Mesodermal cell (in vitro differentiated cells): ENCODE data around the gene GRM4.

ENCODE experiments used
- H3K27ac ChIP-seq: 2 replicates; pipeline ENCODE4 v1.7.0; 2013; ENCODE audit warnings: mild to moderate bottlenecking, low read depth, low read length, moderate library complexity; ENCODE audit not compliant: severe bottlenecking
- H3K36me3 ChIP-seq: 2 replicates; pipeline ENCODE4 v1.7.1; 2013; ENCODE audit warnings: mild to moderate bottlenecking, low read length, moderate library complexity; ENCODE audit not compliant: control insufficient read depth, insufficient read depth
- H3K4me1 ChIP-seq: one replicate; pipeline ENCODE4 v1.7.1; 2013; ENCODE audit warnings: mild to moderate bottlenecking, low read length; ENCODE audit not compliant: insufficient read depth, control insufficient read depth, poor library complexity, severe bottlenecking
- H3K4me3 ChIP-seq: 2 replicates; pipeline ENCODE4 v1.7.0; 2013; ENCODE audit warnings: low read length, control low read depth, mild to moderate bottlenecking; ENCODE audit not compliant: insufficient read depth, poor library complexity, severe bottlenecking; ENCODE audit errors: extremely low read depth
- H3K9me3 ChIP-seq: 2 replicates; pipeline ENCODE4 v1.7.1; 2013; ENCODE audit warnings: mild to moderate bottlenecking, low read length, moderate library complexity; ENCODE audit not compliant: control insufficient read depth
- WGBS, 2 experiments: methylation state at CpG; one replicate each; pipeline ENCODE4 v1.1.5; 2013; ENCODE audit warnings: missing lambda C conversion rate in 2 of 2; ENCODE audit not compliant: insufficient coverage in 2 of 2; 5-methylcytosine and 5-hydroxymethylcytosine counted together

Gene GRM4

GRCh38 chr6:34095136-34095505 is 50.8 kb downstream of the GRM4 start:
- Histone ChIP-seq H3K36me3 (no peaks in the 10 kb centered on the region), H3K9me3 (no peaks in the 10 kb centered on the region), H3K4me3 (no peak overlapping the region), H3K4me1 (no peaks in the 10 kb centered on the region), H3K27ac (no peak overlapping the region)
- WGBS, 2 experiments = 88 to 94% methylated on average over 6 of the region's 7 CpGs

GRCh38 chr6:34094474-34095135 is 51.3 kb downstream of the GRM4 start:
- H3K4me3 ChIP-seq = no peak overlapping the region
- H3K9me3 ChIP-seq = no peaks in the 10 kb centered on the region
- WGBS, 2 experiments = 72 to 73% methylated on average over 10 to 12 of the region's 12 CpGs
- no peaks in the 10 kb centered on the region for H3K4me1 ChIP-seq
- H3K36me3 ChIP-seq = no peaks in the 10 kb centered on the region
- no peak overlapping the region for H3K27ac ChIP-seq

- WGBS, 2 experiments = 86 to 96% methylated on average over 3 of the region's 4 CpGs
- no peaks in the 10 kb centered on the region for H3K4me1 ChIP-seq
- H3K36me3 ChIP-seq = no peaks in the 10 kb centered on the region
- no peak overlapping the region for H3K27ac ChIP-seq
- no peak overlapping the region for H3K4me3 ChIP-seq
- H3K9me3 ChIP-seq = no peaks in the 10 kb centered on the region
Observed at GRCh38 chr6:34093854-34094430, 51.9 kb downstream of the GRM4 start.

- Histone ChIP-seq H3K27ac (no peak overlapping the region), H3K9me3 (no peaks in the 10 kb centered on the region), H3K4me1 (no peaks in the 10 kb centered on the region), H3K36me3 (no peaks in the 10 kb centered on the region), H3K4me3 (no peak overlapping the region)
- 92 to 98% methylated on average over 4 to 5 of the region's 6 CpGs for WGBS, 2 experiments
Observed at GRCh38 chr6:34093206-34093605, 52.7 kb downstream of the GRM4 start.

- Histone ChIP-seq H3K4me3 (no peak overlapping the region), H3K4me1 (no peaks in the 10 kb centered on the region), H3K27ac (no peak overlapping the region), H3K9me3 (no peaks in the 10 kb centered on the region), H3K36me3 (no peaks in the 10 kb centered on the region)
- WGBS, 2 experiments = 90 to 98% methylated on average over 8 to 9 of the region's 10 CpGs
Observed at GRCh38 chr6:34092631-34093030, 53.3 kb downstream of the GRM4 start.

DNA sequence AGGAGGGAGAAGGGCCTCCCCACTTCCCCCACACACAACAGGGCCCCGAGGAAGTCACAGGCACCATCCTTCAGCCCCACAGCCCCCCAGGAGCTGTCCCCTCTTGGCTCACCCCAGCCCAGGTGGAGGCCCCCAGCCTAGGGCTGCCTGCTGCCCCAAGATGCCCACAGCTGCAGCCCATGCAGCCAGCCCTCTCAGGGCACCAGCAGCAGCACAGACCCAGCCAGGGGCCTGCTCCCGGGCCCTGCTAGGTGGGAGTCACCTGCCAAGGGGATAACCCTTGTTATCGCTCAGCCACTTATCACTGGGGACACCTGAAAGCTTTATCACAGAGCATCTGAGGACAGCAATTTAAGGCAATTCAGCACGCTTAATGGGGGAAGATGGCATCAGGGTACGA is 55.0 kb downstream of the GRM4 start:
- no peaks in the 10 kb centered on the region for H3K36me3 ChIP-seq
- H3K4me3 ChIP-seq = no peak overlapping the region
- no peaks in the 10 kb centered on the region for H3K9me3 ChIP-seq
- WGBS, 2 experiments = 96% methylated on average over 3 to 4 of the region's 5 CpGs
- H3K4me1 ChIP-seq = no peaks in the 10 kb centered on the region
- no peak overlapping the region for H3K27ac ChIP-seq

DNA sequence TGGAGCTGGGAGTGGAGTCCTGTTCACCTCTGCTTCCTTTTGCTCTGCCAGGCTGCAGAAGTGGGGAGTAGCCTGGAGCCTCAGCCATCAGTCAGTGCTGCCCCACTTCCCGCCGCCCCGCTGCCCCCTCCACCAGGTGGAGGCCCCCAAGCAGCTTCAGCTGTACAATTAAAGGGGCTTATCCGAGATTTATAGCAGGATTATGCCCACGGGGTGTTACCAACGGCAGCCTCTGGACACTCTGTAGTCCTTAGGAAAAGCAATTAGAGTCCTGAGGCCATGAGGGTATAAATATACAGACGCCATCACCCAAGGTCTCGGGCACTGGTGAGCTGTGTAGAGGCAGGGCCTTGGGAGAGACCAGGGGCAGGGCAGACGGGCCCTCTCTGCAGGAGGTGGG is 55.4 kb downstream of the GRM4 start:
- 84 to 96% methylated on average over 4 to 7 of the region's 9 CpGs for WGBS, 2 experiments

DNA sequence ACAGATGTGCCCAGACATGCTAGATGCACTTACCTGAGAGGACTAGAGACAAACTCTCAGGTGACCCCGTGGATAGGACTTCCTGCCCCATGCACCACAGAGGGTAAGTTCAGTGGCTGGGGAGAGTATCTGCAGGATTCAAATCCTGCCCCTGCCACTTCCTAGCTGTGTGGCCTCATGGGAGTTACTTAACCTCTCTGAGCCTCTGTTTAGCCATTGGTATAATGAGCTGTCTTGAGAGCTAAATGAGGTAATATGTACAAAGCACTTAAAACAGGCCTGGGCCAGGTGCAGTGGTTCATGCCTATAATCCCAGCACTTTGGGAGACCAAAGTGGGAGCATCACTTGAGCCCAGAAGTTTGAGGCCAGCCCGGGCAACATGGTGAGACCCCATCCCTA is 59.3 kb downstream of the GRM4 start:
- H3K36me3 ChIP-seq = no peaks in the 10 kb centered on the region
- no peak overlapping the region for H3K4me3 ChIP-seq
- H3K9me3 ChIP-seq = no peaks in the 10 kb centered on the region
- peaks cover 4% of the 10 kb centered on the region for H3K4me1 ChIP-seq
- H3K27ac ChIP-seq = no peak overlapping the region
- 83 to 93% methylated on average over 2 of the region's 2 CpGs for WGBS, 2 experiments

More for the DNA sequence above, 55.4 kb downstream of the GRM4 start:
- H3K27ac ChIP-seq = no peak overlapping the region
- no peaks in the 10 kb centered on the region for H3K36me3 ChIP-seq
- H3K4me3 ChIP-seq = no peak overlapping the region
- H3K4me1 ChIP-seq = no peaks in the 10 kb centered on the region
- no peaks in the 10 kb centered on the region for H3K9me3 ChIP-seq

- Histone ChIP-seq H3K36me3 (no peaks in the 10 kb centered on the region), H3K9me3 (no peaks in the 10 kb centered on the region), H3K4me3 (no peak overlapping the region), H3K27ac (no peak overlapping the region), H3K4me1 (peaks cover 4% of the 10 kb centered on the region)
- WGBS, 2 experiments = 92% methylated on average over 12 of the region's 14 CpGs
Observed at GRCh38 chr6:34085453-34086170, 60.3 kb downstream of the GRM4 start.

DNA sequence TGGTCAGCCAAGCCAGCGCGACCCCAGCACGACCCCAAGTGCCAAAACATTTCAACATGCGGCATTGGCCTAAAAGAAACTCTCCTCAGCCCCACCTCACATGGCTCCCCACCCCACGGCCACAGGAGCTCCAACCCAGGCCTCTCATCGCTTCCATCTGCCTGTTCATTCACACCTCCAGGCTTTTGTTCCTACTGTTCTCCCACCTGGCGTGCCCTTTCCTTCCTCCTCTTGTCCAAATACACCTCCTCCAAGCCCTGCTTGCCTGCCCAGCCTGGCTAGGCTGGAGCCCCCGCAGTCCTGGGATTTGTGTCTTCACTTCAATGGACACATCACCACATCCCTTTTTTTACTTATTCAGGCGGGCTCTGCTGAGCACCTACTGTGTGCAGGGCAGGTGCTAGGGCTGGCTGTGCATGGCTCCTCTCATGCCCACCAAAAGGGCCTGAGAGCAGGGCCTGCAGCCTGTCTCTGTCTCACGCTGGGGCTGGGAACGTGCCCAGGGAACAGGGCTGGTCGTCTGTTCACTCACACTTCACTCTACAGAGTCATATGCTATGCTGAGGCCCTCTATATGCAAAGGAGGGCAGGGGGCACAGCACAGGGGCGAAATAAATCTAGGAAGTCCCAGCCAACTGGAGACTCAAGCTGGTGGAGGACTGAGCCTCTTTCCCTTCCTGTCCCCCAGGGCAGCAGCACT is 61.1 kb downstream of the GRM4 start:
- Histone ChIP-seq H3K4me1 (peaks cover 4% of the 10 kb centered on the region), H3K9me3 (no peaks in the 10 kb centered on the region), H3K4me3 (no peak overlapping the region), H3K27ac (no peak overlapping the region), H3K36me3 (no peaks in the 10 kb centered on the region)
- WGBS, 2 experiments = 78 to 90% methylated on average over 12 to 13 of the region's 13 CpGs
